ENCODE data around the gene C14orf39. TPM values are rescaled to one million over a fixed set of nuclear protein-coding genes. Genes with fewer than 3 reads are reported as not detected.

Gene C14orf39
- total RNA-seq (2021; ENCODE audit: unreplicated experiment) (0.08 TPM), Bru-seq, nascent RNA (percentile 29 among the genes with signal in this experiment), BruChase-seq, experiment 1, labeled RNA remaining after a 2-hour chase (percentile 32 among the genes with signal in this experiment), BruChase-seq, experiment 2, labeled RNA remaining after a 6-hour chase (percentile 19 among the genes with signal in this experiment)
- not detected for polyA plus RNA-seq (2012; ENCODE audit: insufficient read length)
- long read RNA-seq = 0 reads

- CTCF ChIA-PET = no interaction called here
- Histone ChIP-seq H3K4me3 (ENCODE audit: low read depth in 2 of 2, low read length in 2 of 2) (peak within 1 kb of the TSS in 1 of 2 experiments; percentile 22; a peak in 1 of 4 replicates), H3K36me3 (ENCODE audit: control insufficient read depth, insufficient read depth, low read length) (no peaks in the 10 kb centered on the region), H3K9me3 (ENCODE audit: control insufficient read depth, insufficient read depth, low read depth, low read length) (no peaks in the 10 kb centered on the region), H3K4me1 (ENCODE audit: control insufficient read depth, insufficient read depth, low read length) (no peaks in the 10 kb centered on the region), H3K27me3 (ENCODE audit: control insufficient read depth, insufficient read depth, low read length) (no peaks in the 10 kb centered on the region), H3K27ac (ENCODE audit: low read length) (no peak within 1 kb of the TSS)
- ATAC-seq = no peak
- in situ Hi-C loops (cut with HindIII; ENCODE audit: low pct_unique_long_range_greater_than_20kb, low sequenced_read_pairs) (no loop called here), intact Hi-C loops (cut with micrococcal nuclease; ENCODE audit: unreplicated experiment) (loop anchor here (5.0 kb wide), 1 partner anchor 133 kb away; no protein-coding TSS in a partner anchor)
- TF ChIP-seq REST (IDR thresholded peaks at IDR 0.05; ENCODE audit: insufficient read depth in 1 of 2, low read depth in 2 of 2, low read length in 1 of 2) (no peak), POLR2AphosphoS5 (IDR thresholded peaks at IDR 0.05; ENCODE audit: low read depth, low read length) (no peak), CTCF (IDR thresholded peaks at IDR 0.05) (no peak), TCF7L2 (IDR thresholded peaks at IDR 0.05; ENCODE audit: low read depth, low read length) (no peak), SIN3A (IDR thresholded peaks at IDR 0.05; ENCODE audit: borderline replicate concordance, insufficient read depth, low read depth, low read length) (no peak)
- BruUV-seq (replicated peaks) = no TSS peak
- no peak for DNase-seq (ENCODE audit: low read depth, low spot score)
- POLR2A ChIA-PET = no interaction called here
Observed at GRCh38 chr14:60485598-60486251, at the start of gene C14orf39. TSS of gene C14orf39 (minus strand) at chr14:60486063. CDS start at chr14:60485078, 985 bp downstream.

GRCh38 chr14:60532442-60532841 lies 46.6 kb upstream of the C14orf39 start:
- Histone ChIP-seq H3K4me1 (ENCODE audit: control insufficient read depth, insufficient read depth, low read length) (no peaks in the 10 kb centered on the region), H3K4me3 (ENCODE audit: low read depth in 2 of 2, low read length in 2 of 2) (no peak overlapping the region), H3K27me3 (ENCODE audit: control insufficient read depth, insufficient read depth, low read length) (no peaks in the 10 kb centered on the region), H3K27ac (ENCODE audit: low read length) (no peak overlapping the region), H3K36me3 (ENCODE audit: control insufficient read depth, insufficient read depth, low read length) (no peaks in the 10 kb centered on the region), H3K9me3 (ENCODE audit: control insufficient read depth, insufficient read depth, low read depth, low read length) (no peaks in the 10 kb centered on the region)
- ATAC-seq (no peak), DNase-seq (ENCODE audit: low read depth, low spot score) (no peak)
- CTCF ChIA-PET = no interaction called here
- intact Hi-C loops (cut with micrococcal nuclease; ENCODE audit: unreplicated experiment) (no loop called here), in situ Hi-C loops (cut with HindIII; ENCODE audit: low pct_unique_long_range_greater_than_20kb, low sequenced_read_pairs) (no loop called here)
- no TSS peak for BruUV-seq (replicated peaks)
- TF ChIP-seq POLR2AphosphoS5 (IDR thresholded peaks at IDR 0.05; ENCODE audit: low read depth, low read length) (no peak), TCF7L2 (IDR thresholded peaks at IDR 0.05; ENCODE audit: low read depth, low read length) (no peak), SIN3A (IDR thresholded peaks at IDR 0.05; ENCODE audit: borderline replicate concordance, insufficient read depth, low read depth, low read length) (no peak), CTCF (IDR thresholded peaks at IDR 0.05) (no peak), REST (IDR thresholded peaks at IDR 0.05; ENCODE audit: insufficient read depth in 1 of 2, low read depth in 2 of 2, low read length in 1 of 2) (no peak)
- POLR2A ChIA-PET = no interaction called here
